ENCODE measurements around the gene BAZ2A.

DNA sequence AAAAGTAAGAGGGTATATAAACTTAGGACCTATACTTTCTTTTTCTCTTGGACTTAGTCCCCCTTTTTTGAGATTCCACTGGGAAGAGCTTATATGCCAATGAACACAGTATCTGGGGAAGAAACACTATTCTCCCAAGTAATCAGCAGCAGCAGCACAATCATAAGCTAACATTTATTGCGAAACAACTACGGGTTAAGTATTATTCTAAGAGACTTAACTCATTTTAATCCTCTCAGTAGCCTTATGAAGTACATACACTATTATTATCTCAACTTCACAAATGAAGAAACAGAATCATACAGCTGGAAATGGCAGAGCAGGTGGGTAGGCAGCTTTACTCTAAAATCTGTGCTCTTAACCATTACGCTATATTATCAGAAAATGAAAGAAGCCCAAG is 27.9 kb downstream of the BAZ2A start:
- TF ChIP-seq POLR2AphosphoS5 (IDR thresholded peaks at IDR 0.05) = no peak
- TF ChIP-seq, protein P1, sequence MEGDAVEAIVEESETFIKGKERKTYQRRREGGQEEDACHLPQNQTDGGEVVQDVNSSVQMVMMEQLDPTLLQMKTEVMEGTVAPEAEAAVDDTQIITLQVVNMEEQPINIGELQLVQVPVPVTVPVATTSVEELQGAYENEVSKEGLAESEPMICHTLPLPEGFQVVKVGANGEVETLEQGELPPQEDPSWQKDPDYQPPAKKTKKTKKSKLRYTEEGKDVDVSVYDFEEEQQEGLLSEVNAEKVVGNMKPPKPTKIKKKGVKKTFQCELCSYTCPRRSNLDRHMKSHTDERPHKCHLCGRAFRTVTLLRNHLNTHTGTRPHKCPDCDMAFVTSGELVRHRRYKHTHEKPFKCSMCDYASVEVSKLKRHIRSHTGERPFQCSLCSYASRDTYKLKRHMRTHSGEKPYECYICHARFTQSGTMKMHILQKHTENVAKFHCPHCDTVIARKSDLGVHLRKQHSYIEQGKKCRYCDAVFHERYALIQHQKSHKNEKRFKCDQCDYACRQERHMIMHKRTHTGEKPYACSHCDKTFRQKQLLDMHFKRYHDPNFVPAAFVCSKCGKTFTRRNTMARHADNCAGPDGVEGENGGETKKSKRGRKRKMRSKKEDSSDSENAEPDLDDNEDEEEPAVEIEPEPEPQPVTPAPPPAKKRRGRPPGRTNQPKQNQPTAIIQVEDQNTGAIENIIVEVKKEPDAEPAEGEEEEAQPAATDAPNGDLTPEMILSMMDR (IDR thresholded peaks at IDR 0.05) = no peak
- no peak for TF ChIP-seq EP300 (IDR thresholded peaks at IDR 0.05)
